ENCODE results near the gene LUC7L2. TPM values are rescaled to one million over a fixed set of nuclear protein-coding genes. Genes with fewer than 3 reads are reported as not detected.

The LUC7L2 gene
- total RNA-seq, 1 experiment from 2014 or later, result 81.2 TPM

GRCh38 chr7:139340037-139340807 is 19.5 kb upstream of the LUC7L2 start:
- H2BK120ac ChIP-seq (ENCODE audit: low read depth, low read length, poor library complexity, severe bottlenecking), result no peak overlapping the region

More at GRCh38 chr7:139340037-139340807, 19.5 kb upstream of the LUC7L2 start:
- TF ChIP-seq, protein P1, sequence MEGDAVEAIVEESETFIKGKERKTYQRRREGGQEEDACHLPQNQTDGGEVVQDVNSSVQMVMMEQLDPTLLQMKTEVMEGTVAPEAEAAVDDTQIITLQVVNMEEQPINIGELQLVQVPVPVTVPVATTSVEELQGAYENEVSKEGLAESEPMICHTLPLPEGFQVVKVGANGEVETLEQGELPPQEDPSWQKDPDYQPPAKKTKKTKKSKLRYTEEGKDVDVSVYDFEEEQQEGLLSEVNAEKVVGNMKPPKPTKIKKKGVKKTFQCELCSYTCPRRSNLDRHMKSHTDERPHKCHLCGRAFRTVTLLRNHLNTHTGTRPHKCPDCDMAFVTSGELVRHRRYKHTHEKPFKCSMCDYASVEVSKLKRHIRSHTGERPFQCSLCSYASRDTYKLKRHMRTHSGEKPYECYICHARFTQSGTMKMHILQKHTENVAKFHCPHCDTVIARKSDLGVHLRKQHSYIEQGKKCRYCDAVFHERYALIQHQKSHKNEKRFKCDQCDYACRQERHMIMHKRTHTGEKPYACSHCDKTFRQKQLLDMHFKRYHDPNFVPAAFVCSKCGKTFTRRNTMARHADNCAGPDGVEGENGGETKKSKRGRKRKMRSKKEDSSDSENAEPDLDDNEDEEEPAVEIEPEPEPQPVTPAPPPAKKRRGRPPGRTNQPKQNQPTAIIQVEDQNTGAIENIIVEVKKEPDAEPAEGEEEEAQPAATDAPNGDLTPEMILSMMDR (conservative IDR thresholded peaks at IDR 0.05), result peak; percentile 84
- no peak overlapping the region; the same call in 1 of the 2 replicates for H3K4ac ChIP-seq (ENCODE audit: low read depth, low read length)
- H3K9me3 ChIP-seq (ENCODE audit: control insufficient read depth, low read depth, low read length), result no peaks in the 10 kb centered on the region
- H3K56ac ChIP-seq (ENCODE audit: insufficient read length, low read depth, low read length), result no peak overlapping the region
- H2BK20ac ChIP-seq (ENCODE audit: low read depth, low read length, poor library complexity, severe bottlenecking), result no peak overlapping the region
- peaks cover 7 to 11% of the 10 kb centered on the region in 2 experiments for H3K4me1 Mint-ChIP-seq
- H2BK5ac ChIP-seq (ENCODE audit: insufficient read length, low read length), result no peak overlapping the region
- H2AK5ac ChIP-seq (ENCODE audit: insufficient read length, low read length), result no peak overlapping the region
- H3K4me2 ChIP-seq (ENCODE audit: insufficient read depth, insufficient read length, low read length), result peak overlapping the region; percentile 84
- H3K27ac ChIP-seq (ENCODE audit: insufficient read length, low read depth, low read length), result peak overlapping the region; percentile 99
- H3K4me1 ChIP-seq (ENCODE audit: insufficient read depth, low read length), result no peaks in the 10 kb centered on the region
- peaks cover 3% of the 10 kb centered on the region for H3K23me2 ChIP-seq (ENCODE audit: insufficient read length, low read depth, low read length, poor library complexity, severe bottlenecking)
- H4K5ac ChIP-seq (ENCODE audit: insufficient read length, low read depth, low read length), result no peak overlapping the region
- no peak overlapping the region for H2BK12ac ChIP-seq (ENCODE audit: insufficient read length, low read depth, low read length)
- H3K27ac Mint-ChIP-seq, result peak overlapping the region; percentile 99 to 100 (median 100)
- peak overlapping the region; percentile 98 for H3K9ac ChIP-seq (ENCODE audit: extremely low read depth, insufficient read length, low read length)
- peaks cover 10 to 14% of the 10 kb centered on the region in 2 experiments; a peak in 4 of 5 replicates for H3K9me3 Mint-ChIP-seq
- no peaks in the 10 kb centered on the region for H3K79me2 ChIP-seq (ENCODE audit: insufficient read depth, low read length)
- DNase-seq, result peak; percentile 98
- no CpG with 5 or more reads among the region's 66 CpGs for WGBS (ENCODE audit: extremely low coverage, insufficient read length, low lambda C conversion rate)
- H3K79me1 ChIP-seq (ENCODE audit: insufficient read depth, low read depth, low read length, poor library complexity, severe bottlenecking), result no peaks in the 10 kb centered on the region
- no peak overlapping the region for H4K8ac ChIP-seq (replicated peaks; ENCODE audit: insufficient read length, low read depth, low read length)
- H3K14ac ChIP-seq (ENCODE audit: insufficient read depth, low read length), result peak overlapping the region; percentile 99; the same call in 1 of the 2 replicates
- H3K27me3 ChIP-seq (ENCODE audit: insufficient read depth, low read length), result no peaks in the 10 kb centered on the region
- no peak overlapping the region for H2BK15ac ChIP-seq (ENCODE audit: low read depth, low read length)
- H3T11ph ChIP-seq (ENCODE audit: low read length), result no peak overlapping the region
- peak overlapping the region; percentile 31 for H3K18ac ChIP-seq (ENCODE audit: insufficient read length, low read depth, low read length)
- no peak overlapping the region for H3K23ac ChIP-seq (ENCODE audit: insufficient read length, low read depth, low read length)
- H3K36me3 Mint-ChIP-seq (ENCODE audit: insufficient read depth in 1 of 3, low read depth in 3 of 3), result peaks cover 5 to 19% (median 8%) of the 10 kb centered on the region in 3 experiments; a peak in 6 of 7 replicates
- peaks cover 10% of the 10 kb centered on the region for H3K27me3 Mint-ChIP-seq (ENCODE audit: low read depth)
- H4K20me1 ChIP-seq (ENCODE audit: control insufficient read depth, insufficient read depth, insufficient read length), result no peaks in the 10 kb centered on the region
- H2AFZ ChIP-seq (ENCODE audit: low read length), result no peak overlapping the region
- peak overlapping the region; percentile 91 to 95 for H3K4me3 Mint-ChIP-seq
- no peak overlapping the region for H4K91ac ChIP-seq (ENCODE audit: insufficient read length, low read depth, low read length)
